ENCODE results near the gene PRKCZ. TPM values are rescaled to one million over a fixed set of nuclear protein-coding genes. Genes with fewer than 3 reads are reported as not detected.

PRKCZ gene
- total RNA-seq, 1 donor from 2014 or later: 120 TPM

DNA sequence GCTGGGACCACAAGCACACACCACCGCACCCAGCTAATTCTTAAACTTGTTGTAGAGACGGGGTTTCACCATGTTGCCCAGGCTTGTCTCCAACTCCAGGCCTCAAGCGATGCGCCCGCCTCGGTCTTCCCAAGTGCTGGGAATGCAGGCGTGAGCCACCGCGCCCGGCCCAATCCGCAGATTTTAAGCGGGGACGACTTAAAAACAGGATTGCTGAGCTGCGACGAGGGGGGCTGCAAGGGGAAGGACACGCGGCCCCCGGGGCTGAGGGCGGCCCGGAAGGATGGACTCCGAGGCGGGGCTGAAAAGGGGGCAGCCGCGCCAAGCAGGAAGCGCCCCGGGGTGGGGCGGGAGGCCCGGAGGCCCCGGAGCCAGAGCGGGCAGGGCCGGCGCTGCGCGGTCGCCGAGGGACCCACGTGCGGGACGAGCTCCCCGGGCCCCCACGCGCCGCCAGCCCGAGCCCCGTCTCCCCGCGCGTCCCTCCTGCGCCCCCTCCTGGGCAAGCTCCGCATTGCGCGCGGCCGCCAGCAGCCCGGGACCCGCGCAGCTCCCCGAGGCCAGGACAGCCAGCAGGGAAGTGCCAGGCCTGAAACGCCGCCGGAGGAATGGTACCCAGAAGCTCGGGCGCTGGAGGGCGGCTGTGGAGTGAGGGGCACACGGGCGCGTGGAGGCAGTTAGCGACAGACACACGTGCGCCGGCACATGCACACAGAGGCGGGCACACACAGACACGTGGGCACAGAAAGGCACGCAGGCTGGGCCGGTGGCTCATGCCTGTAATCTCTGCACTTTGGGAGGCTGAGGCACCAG is 5.5 kb upstream of the PRKCZ start:
- H3K4me3 Mint-ChIP-seq (ENCODE audit: unreplicated experiment): no peak overlapping the region
- DNase-seq: peak; percentile 90
- peaks cover 16% of the 10 kb centered on the region for H3K27me3 Mint-ChIP-seq (ENCODE audit: unreplicated experiment)
- peaks cover 5% of the 10 kb centered on the region for H3K4me1 Mint-ChIP-seq (ENCODE audit: low read depth, unreplicated experiment)
- no peaks in the 10 kb centered on the region for H3K36me3 Mint-ChIP-seq (ENCODE audit: unreplicated experiment)
- H3K27ac Mint-ChIP-seq (ENCODE audit: unreplicated experiment): no peak overlapping the region
- peaks cover 7% of the 10 kb centered on the region for H3K9me3 Mint-ChIP-seq (ENCODE audit: unreplicated experiment)
- TF ChIP-seq, protein P1, sequence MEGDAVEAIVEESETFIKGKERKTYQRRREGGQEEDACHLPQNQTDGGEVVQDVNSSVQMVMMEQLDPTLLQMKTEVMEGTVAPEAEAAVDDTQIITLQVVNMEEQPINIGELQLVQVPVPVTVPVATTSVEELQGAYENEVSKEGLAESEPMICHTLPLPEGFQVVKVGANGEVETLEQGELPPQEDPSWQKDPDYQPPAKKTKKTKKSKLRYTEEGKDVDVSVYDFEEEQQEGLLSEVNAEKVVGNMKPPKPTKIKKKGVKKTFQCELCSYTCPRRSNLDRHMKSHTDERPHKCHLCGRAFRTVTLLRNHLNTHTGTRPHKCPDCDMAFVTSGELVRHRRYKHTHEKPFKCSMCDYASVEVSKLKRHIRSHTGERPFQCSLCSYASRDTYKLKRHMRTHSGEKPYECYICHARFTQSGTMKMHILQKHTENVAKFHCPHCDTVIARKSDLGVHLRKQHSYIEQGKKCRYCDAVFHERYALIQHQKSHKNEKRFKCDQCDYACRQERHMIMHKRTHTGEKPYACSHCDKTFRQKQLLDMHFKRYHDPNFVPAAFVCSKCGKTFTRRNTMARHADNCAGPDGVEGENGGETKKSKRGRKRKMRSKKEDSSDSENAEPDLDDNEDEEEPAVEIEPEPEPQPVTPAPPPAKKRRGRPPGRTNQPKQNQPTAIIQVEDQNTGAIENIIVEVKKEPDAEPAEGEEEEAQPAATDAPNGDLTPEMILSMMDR (IDR thresholded peaks at IDR 0.05; ENCODE audit: partially characterized antibody, unreplicated experiment): peak; percentile 91

- peaks cover 5% of the 10 kb centered on the region for H3K4me1 Mint-ChIP-seq (ENCODE audit: low read depth, unreplicated experiment)
- H3K27ac Mint-ChIP-seq (ENCODE audit: unreplicated experiment): no peak overlapping the region
- peaks cover 16% of the 10 kb centered on the region for H3K27me3 Mint-ChIP-seq (ENCODE audit: unreplicated experiment)
- DNase-seq: no peak
- no peaks in the 10 kb centered on the region for H3K36me3 Mint-ChIP-seq (ENCODE audit: unreplicated experiment)
- TF ChIP-seq, protein P1 (IDR thresholded peaks at IDR 0.05; ENCODE audit: partially characterized antibody, unreplicated experiment): no peak
- peak overlapping the region; percentile 23 for H3K4me3 Mint-ChIP-seq (ENCODE audit: unreplicated experiment)
- peaks cover 7% of the 10 kb centered on the region for H3K9me3 Mint-ChIP-seq (ENCODE audit: unreplicated experiment)
Observed at GRCh38 chr1:2045468-2046173, 4.6 kb upstream of the PRKCZ start.

DNA sequence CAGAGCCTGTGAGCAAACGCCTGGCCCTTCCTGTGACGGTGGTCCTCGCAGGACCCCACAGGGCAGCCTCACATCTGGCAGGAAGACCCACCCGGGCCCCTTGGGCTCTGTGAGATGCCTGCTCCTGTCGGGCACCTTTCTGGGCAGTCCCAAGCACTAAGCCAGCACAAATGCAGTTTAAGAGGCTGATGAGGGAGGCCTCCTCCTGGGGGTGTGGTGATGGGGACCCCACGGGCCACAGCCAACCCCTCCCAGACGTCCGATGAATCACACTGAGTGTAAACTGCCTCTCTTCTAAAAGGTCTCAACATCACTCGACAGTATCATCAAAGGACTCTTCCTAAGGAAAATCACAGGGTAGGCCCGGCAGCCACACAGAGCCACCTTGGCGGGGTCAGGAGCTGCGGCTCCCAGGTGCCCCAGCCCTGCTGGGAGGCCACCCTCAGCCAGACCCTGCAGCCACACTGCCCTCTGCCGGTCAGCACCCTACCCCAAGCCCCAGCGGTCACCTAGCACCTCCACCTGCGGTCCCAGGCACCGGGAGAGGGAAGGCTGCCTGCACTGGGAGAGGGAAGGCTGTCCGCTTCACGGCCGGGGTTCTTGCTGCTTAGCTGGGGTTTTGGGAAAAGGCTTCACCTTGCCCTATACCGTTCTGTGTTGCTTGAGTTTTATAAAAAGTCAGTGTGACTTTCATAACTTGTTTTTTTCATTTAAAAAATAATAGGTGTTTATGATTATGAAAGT is 3.9 kb upstream of the PRKCZ start:
- Mint-ChIP-seq H3K27ac (ENCODE audit: unreplicated experiment) (no peak overlapping the region), H3K4me3 (ENCODE audit: unreplicated experiment) (no peak overlapping the region), H3K27me3 (ENCODE audit: unreplicated experiment) (peaks cover 16% of the 10 kb centered on the region), H3K9me3 (ENCODE audit: unreplicated experiment) (peaks cover 7% of the 10 kb centered on the region), H3K4me1 (ENCODE audit: low read depth, unreplicated experiment) (peaks cover 5% of the 10 kb centered on the region), H3K36me3 (ENCODE audit: unreplicated experiment) (no peaks in the 10 kb centered on the region)
- peak; percentile 78 for DNase-seq
- TF ChIP-seq, protein P1 (IDR thresholded peaks at IDR 0.05; ENCODE audit: partially characterized antibody, unreplicated experiment): peak; percentile 68

DNA sequence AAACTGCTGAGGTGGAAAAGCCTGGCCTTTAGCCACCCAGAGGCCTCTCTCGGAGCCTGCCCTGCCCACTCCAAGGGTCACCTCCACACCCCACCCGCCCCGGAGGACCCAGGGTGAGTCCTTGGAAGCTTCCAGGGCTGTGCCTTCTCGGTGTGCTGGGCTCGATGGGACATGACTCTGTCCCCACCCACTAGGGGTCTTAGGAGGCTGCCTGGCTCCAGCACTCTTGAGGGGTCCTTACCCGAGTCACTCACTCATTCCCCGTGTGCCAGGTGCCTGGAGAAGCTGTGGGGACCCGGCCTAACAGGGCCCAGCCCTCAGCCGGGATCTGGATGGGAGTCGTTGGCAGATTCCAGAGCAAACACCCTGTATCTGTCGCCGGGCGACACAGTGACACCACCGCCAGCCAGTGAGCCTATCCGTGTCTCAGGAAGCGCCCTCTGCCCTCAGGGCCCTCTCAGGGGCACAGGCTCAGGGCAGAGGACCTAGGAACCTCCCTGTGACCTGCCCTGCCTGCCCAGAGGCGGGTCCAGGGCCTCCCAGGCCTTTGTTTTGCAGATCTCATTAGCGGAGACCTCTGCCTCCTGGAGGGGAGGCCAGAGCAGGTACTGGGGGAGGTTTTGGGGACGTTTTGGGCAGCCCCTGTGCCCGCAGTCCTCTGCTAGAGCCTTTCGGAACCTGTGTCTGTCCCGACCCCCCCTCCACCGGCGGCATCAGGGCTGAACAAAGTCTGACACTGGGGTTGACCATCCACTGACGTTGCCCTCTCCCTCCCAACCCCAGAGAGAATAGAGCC is 3.1 kb upstream of the PRKCZ start:
- peaks cover 7% of the 10 kb centered on the region for H3K9me3 Mint-ChIP-seq (ENCODE audit: unreplicated experiment)
- DNase-seq: no peak
- no peak overlapping the region for H3K4me3 Mint-ChIP-seq (ENCODE audit: unreplicated experiment)
- H3K4me1 Mint-ChIP-seq (ENCODE audit: low read depth, unreplicated experiment): peaks cover 5% of the 10 kb centered on the region
- H3K36me3 Mint-ChIP-seq (ENCODE audit: unreplicated experiment): no peaks in the 10 kb centered on the region
- peaks cover 16% of the 10 kb centered on the region for H3K27me3 Mint-ChIP-seq (ENCODE audit: unreplicated experiment)
- no peak overlapping the region for H3K27ac Mint-ChIP-seq (ENCODE audit: unreplicated experiment)
- TF ChIP-seq, protein P1 (IDR thresholded peaks at IDR 0.05; ENCODE audit: partially characterized antibody, unreplicated experiment): no peak

Data from glutamatergic neuron (in vitro differentiated cells).